GM21619 (cell line): ENCODE results near the gene NMUR2.
A peak's percentile ranks its signal among the peaks of the same experiment; 100 is the strongest.

Source experiments
- ATAC-seq: cut with Tn5 transposase; IDR thresholded peaks from one replicate; pipeline ENCODE4 v1.9.1; 2021; ENCODE audit not compliant: unreplicated experiment

NMUR2 gene

GRCh38 chr5:152405145-152405544 lies at the start of gene NMUR2:
Gene NMUR2, minus strand, starts transcription at chr5:152405279. Its CDS starts 166 bp downstream, at chr5:152405113.
- ATAC-seq, result no peak

- no peak for ATAC-seq
Measured at GRCh38 chr5:152443935-152444334, 38.9 kb upstream of the NMUR2 start.

GRCh38 chr5:152439791-152440190 lies 34.7 kb upstream of the NMUR2 start:
- ATAC-seq, result no peak

GRCh38 chr5:152437866-152438265 lies 32.8 kb upstream of the NMUR2 start:
- no peak for ATAC-seq

GRCh38 chr5:152427721-152428120 lies 22.6 kb upstream of the NMUR2 start:
- ATAC-seq, result no peak

- no peak for ATAC-seq
Measured at GRCh38 chr5:152425083-152425482, 20.0 kb upstream of the NMUR2 start.

- no peak for ATAC-seq
Measured at GRCh38 chr5:152424501-152424900, 19.4 kb upstream of the NMUR2 start.

GRCh38 chr5:152422081-152422480 lies 17.0 kb upstream of the NMUR2 start:
- no peak for ATAC-seq

GRCh38 chr5:152412129-152412528 lies 7.0 kb upstream of the NMUR2 start:
- no peak for ATAC-seq

GRCh38 chr5:152406082-152406481 lies 1.0 kb upstream of the NMUR2 start:
- ATAC-seq, result no peak

GRCh38 chr5:152404494-152404893 lies 585 bp downstream of the NMUR2 start:
- ATAC-seq, result no peak

GRCh38 chr5:152403046-152403445 lies 2.0 kb downstream of the NMUR2 start:
- no peak for ATAC-seq

- ATAC-seq, result no peak
Measured at GRCh38 chr5:152400846-152401245, 4.2 kb downstream of the NMUR2 start.

- peak; percentile 93 for ATAC-seq
Measured at GRCh38 chr5:152397581-152397980, 7.5 kb downstream of the NMUR2 start.

- ATAC-seq, result no peak
Measured at GRCh38 chr5:152393441-152393840, 11.6 kb downstream of the NMUR2 start.

- ATAC-seq, result no peak
Measured at GRCh38 chr5:152389208-152389849, 15.8 kb downstream of the NMUR2 start.

GRCh38 chr5:152388610-152389009 lies 16.5 kb downstream of the NMUR2 start:
- ATAC-seq, result no peak

GRCh38 chr5:152380415-152381123 lies 24.5 kb downstream of the NMUR2 start:
- ATAC-seq, result no peak

GRCh38 chr5:152379331-152379730 lies 25.7 kb downstream of the NMUR2 start:
- ATAC-seq, result no peak

- ATAC-seq, result no peak
Measured at GRCh38 chr5:152378730-152379129, 26.3 kb downstream of the NMUR2 start.

GRCh38 chr5:152376886-152377285 lies 28.2 kb downstream of the NMUR2 start:
- no peak for ATAC-seq

GRCh38 chr5:152374711-152375275 lies 30.3 kb downstream of the NMUR2 start:
- ATAC-seq, result no peak
